GM19468 (cell line): ENCODE measurements around the gene ARRB1.

ENCODE experiments used
- ATAC-seq: cut with Tn5 transposase; IDR thresholded peaks from one replicate; pipeline ENCODE4 v1.9.1; 2021; ENCODE audit warnings: mild to moderate bottlenecking, moderate library complexity, moderate number of reproducible peaks; ENCODE audit not compliant: unreplicated experiment; ENCODE audit errors: extremely low read depth

ARRB1 gene

DNA sequence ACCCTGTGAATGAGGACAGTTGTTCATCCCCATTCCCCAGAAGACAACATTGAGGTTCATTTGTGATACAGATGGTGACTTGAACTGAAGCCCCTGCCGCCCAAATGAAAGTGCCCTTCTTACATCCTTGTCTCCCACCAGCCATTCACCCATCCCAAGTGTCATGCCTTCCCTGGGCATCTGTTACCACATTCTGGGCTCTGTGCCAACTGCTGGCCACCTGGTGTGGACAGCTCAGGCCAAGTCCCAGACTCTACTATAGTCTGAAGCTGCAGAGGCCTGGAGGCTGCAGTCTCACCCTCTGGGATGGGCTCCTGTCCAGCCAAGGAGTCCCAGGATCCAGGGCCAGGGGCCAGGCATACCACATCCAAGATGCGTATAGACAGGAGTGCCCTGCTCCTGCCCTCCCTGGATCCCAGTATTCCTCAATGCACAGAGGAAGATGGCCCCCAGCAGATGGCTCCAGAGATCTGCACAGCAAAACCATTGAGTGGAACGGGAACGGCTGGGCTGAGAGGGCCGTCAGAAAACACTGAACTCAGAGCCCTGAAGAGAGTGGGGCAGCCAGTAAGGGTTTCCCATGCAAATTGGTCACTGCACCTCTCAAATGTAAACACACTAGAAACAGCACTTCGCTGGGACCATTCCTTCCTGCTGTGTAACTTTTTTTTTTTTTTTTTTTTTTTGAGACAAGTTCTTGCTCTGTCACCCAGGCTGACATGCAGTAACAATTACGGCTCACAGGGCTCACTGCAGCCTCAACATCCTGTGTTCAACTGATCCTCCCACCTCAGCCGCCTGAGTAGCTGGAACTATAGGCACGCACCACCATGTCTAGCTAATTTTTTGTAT lies 22.8 kb downstream of the ARRB1 start:
- ATAC-seq: no peak

DNA sequence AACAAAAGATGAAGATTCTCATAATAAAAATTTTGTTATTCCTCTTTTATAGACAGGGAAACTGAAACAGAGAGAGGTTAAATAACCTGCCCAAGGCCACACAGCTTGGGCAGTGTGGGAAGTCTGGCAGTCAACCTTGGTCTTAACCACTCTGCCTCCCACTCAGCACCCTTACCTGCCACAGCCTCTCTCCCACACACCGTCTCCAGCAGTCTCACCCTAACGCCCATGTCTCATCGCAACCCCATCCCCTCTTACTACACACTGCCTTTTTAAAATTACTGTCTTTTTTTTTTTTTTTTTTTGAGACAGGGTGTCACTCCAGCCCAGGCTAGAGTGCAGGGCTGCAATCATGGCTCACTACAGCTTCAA lies 25.0 kb downstream of the ARRB1 start:
- ATAC-seq: no peak

DNA sequence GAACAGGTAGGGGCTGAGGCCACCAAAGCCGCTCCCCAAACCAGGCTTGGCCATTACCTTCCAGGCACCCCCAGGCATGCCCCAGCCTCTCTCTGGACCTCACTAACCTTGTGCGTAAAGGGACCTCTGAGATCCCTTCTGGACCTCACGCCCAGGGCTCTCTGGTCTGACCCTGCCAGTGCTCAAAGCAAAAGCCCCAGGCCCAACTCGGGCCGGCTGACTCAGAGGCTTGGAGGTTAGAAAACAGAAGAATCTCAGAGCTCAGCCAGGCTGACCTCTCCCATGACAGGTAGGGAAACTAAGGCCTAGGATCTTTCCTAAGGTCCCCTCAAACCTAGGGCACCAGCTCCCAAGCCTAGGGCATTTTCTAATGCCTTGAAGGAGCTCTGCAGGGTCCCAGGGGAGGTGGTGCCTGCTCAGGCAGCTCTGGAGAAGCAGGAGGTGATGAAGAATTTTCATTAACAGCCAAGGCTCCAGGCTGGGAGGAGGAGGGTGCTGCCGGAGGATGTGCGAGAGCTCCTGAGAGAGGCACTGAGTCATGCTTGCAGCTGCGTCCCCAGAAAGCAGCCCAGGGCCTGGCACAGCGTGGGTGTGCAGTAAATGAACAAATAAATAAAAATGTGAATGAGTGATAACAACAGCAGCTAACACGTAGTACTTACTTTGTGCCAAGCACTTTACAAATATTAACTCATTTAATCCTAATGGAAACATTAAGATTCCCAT lies 25.6 kb downstream of the ARRB1 start:
- no peak for ATAC-seq

DNA sequence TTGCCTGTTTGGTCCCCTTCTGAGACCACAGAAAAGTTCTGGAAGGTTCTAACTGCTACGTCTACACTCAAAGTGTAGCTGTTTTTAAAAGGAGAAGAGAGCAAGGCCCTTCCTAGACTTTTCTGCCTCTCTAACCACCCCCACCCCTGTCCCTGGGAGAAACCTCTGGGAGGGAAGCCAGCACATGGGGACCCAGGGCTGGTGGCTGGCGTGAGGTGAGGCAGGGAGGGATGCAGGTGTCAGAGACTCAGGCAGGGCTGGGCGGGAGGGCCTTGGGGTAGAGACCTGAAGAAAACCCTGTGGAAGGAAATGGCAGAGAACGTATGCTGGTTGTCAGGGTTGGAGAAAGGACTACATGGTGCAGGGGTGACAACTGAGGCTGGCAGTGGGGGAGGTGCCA lies 26.7 kb downstream of the ARRB1 start:
- no peak for ATAC-seq

DNA sequence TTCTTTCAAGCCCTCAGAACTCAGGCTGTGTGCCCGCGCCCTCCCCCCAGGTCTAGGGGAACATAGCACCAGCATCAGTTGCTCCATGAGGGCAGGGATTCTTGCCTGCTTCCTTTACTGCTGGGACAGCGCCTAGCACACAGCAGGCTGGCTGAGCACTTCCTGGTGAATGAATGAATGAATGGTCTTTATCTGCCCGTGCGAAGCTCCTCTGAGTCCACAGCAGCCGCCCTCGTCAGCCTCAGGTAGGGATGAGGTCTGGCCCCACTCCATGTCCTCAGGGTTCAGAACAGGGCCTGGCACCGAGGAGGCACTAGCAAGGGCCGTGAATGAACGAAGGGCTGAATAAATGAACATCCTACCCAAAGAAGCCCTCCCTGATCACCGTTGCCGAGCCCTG lies 27.3 kb downstream of the ARRB1 start:
- no peak for ATAC-seq

DNA sequence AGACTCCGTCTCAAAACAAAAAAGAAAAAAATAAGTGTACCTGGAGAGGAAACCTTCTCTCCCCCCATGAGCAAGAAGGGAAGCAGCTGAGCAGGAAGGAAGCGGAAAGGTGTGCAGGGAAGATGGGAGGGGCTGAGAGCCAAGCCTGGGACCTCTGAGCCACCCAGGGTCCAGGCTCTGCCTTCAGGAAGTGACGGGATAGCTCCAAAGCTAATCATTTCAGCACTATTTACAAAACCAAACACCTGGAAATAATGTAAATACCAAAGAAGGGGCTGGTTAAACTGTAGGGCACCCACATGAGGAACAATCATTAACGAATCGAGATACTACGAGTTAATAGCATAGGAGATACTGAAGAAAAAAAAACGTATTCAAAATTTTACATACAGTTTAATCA lies 27.9 kb downstream of the ARRB1 start:
- ATAC-seq: no peak

DNA sequence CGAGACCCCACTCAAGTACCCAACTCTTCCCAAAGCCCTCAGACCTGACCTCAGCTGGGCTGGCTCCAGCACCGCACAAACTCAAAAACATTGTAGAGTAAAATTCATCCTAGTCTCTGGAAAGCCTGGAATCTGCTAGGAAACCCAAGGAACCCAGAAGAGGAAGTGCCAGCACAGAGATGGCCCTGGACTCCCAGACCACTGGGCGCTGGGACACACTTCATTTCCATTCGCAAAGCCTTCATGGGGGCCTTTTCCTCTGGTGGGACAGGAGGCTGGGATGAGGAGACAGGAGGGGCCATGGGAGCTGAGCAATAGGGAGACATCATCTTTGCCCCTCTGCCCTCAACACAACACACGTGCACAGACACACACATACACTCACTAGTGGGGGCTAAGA lies 30.8 kb downstream of the ARRB1 start:
- no peak for ATAC-seq

DNA sequence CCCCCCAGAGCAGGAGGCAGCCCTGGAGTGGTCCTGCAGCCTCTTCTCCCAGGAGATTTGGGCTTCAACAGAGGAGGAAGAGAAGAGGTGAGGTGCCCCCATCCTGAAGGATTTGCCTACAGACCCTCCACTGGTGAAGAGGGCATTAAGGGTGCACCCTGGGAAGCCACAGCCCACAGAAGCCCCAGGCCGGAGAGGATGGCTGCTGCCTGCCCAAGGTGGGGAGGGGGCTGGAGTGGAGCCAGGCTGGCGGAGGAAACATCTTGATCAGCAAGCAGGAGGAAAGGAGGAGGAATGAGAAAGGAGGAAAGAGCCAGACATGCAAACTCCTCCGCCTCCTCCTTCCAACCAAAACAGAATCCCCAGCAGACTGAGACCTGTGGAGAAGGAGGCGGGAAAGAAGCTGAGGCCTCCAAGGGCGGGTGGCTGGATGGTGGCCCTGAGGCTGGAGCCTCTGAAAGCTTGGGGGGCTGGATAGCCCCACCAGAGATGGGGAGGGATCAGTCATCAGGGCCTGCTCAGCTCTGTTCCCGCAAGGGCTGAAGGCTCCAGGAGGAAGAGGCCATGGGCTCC lies 31.3 kb downstream of the ARRB1 start:
- no peak for ATAC-seq

DNA sequence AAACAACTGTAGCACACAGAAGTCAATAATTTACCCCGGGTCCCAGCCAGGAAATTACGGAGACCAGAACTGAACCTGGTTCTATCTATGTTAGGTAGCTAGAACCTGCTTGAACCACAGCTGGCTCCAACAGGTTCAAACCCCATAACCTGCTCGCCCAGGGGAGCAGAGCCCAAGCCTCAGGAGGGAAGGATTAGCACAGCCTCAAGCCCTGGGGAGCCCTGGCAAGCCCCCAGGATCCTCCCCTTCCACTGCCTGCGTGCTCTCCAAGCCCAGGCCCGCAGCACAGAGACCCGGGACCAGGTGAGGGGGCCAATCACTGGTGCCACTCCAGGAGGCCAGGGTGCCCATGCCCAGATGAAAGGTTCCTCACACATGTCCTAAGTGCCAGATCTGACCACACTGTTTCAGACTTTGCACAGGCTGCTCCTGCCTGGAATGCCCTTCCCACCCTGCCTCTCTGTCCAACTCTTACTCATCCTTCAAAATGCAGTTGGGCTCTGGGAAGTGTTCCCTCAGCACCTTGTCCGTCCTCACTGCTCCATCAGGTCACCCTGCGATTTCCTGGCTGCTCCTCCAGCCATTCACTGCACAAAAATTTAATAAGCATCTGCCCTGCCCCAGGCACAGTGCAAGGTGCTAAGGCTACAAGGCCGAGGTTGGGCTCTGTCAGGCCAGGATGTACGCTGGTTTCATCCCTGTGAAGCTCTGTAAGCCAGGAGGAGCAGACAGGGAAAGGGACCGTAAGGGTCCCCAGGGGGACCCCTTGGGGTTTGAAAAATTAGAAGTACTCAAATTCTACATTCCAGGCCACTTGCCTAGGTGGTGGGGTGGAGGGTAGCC lies 32.2 kb downstream of the ARRB1 start:
- no peak for ATAC-seq

DNA sequence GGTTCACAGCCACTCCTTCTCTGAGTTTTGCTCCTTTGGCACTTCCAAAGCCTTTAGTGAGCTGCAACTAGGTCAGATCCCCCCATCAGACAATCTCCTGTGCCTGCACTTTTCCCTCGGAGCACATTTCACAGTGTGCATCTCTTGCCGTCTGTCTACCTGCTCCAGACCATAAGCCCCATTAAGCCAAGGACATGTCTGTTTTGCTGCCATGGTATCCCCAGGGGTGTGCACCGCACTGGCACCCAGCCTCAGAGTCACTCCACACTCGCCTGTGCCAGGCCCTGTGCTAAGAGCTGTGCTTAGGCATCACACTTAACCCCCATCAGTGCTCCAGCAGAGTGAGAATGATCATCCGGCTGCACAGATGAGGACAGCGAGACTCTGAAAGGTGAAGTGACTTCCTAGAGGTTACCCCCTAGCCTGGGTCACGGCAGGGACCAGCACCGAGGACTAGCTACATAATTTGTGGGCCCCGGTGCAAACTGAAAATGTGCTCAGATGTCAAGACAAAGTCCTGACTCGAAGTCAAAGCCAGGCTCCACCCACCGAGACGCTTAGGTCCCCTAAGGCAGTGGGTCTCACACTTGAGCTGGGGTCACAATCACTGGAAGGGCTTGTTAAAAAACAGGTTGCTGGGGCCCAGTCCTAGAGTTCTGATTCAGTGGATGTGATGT lies 33.9 kb downstream of the ARRB1 start:
- no peak for ATAC-seq

DNA sequence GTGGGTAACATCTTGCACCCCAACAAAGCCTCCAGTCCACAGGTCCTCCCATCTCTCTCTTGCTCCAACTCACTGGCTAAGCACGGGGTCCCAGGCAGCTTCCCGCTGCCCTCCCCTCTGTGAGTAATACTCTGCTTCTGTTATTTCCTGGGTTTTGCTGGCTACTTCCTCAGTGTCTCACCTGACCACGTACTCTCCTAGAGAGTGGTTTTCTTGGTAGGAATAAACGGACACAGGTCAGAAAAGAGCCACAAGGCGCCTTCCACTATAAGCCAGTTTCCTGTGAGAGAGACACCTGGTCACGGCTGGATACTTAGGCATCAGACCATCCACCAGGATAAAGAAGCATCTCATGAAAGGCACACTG lies 36.0 kb downstream of the ARRB1 start:
- no peak for ATAC-seq

DNA sequence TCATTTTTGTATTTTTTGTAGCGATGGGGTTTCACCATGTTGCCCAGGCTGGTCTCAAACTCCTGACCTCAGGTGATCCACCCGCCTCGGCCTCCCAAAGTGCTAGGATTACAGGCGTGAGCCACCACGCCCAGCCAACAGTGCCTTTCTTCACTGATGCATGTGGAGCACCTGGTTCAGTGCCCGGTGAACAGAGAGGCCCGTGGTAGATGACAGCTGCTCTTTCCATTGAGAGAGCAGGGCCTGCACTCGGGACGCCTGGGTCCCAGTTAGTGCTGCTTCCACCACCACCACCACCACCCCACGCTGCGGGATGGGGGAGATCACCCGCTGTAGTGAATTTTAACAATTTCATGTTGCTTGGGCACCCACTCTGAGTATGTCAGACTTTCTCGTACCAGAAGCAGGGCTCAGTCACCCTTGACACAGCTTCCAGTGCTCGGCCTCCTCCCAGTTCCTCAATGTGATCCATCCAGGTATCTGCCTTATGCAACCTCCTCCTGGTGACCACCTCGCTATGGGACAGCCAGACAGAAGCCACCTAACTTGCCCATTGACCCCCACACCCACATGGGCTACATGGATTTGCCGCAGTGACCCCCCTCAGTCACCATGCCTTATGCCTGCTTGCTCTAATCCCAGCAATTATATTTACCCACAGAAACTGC lies 36.6 kb downstream of the ARRB1 start:
- ATAC-seq: no peak

DNA sequence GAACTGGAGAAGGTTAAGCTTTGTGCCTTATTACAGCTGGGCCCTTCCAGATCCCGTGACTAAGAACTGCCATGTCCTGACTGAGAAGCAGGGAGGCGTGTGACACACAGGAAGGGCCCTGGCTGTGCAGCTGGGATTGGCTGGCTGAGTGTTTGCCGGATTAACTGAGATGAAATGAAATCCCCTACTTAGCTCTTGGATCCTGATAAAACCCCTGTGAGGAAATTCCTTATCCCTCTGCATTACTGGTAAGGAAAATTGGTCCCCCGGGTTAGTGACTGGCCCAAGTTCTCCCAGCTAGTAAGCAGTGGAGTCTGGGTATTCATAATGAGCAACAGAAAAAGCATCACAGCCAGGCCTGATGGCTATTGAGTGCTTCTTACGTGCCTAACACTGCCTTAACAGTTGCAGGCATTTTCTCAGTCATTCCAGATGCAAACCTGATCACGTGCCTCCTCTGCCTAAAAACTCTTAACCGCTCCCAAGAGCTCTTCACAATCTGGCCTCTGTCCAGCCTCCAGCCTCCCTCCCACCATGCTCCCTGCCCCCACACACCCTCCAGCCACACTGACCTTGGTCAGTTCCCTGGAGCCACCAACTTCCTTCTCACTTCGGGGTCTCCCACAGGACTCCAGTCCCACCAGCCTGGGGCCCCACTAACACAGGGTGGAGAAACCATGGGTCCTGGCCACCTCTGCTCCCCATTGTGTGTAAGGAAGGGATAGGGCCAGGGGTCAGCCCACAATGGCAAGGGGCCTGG lies 37.8 kb downstream of the ARRB1 start:
- no peak for ATAC-seq

DNA sequence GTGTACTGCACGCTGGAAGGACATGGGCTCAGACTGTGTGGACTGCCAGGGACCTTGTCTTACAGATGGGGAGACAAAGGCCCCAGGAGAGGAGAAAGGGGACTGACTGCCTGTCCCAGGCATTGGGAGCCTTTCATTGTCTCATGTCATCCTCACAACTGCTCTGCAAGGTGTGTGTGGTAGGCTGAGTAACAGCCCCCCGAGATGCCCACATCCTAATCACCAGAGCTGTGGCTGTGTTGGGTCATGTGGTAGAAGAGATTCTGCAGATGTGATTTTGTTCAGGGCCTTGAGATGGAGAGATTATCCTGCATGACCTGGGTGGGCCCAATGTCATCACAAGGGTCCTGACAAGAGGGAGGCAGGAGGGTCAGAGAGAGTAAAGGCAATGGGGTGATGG lies 39.1 kb downstream of the ARRB1 start:
- ATAC-seq: no peak

DNA sequence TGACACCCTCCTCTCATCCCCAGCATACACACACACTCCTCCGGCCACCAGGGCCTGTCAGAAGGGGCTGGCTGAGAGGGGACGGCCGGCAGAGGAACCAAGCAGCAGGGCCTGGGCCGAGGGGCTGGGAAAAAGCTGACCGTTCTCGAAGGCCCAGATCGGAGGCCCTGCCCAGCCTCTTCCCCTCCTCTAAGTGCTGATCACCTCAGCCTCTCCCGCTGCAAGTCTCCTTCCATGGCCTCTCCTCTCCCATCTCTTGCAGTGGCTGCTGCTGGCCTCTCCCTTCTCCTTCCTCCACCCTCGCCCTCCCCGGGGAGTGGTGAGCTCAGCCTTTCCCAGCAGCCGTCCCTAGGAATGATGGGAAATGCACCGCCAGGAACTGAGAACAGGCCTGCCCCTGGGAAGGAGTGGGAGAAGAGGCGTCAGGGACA lies 39.6 kb downstream of the ARRB1 start:
- ATAC-seq: no peak

DNA sequence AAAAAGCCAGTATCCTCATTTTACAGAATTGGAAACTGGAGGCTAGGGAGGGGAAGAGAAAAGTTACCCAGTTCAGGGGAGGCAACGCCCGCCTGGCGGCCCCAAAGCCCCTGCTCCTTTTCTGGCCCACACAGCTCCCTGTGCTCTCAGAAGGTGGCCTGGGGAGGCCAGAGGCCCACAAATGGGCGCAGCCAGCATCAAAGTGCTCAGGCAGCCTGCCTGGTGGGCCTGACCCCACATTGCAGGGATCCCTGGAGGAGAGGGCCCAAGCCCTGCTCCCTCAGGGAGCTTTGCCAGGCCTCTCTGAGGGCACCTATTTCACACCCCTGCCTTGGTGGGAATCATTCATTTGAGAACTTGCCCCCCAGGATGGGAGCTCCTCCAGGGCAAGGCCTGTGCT lies 42.5 kb downstream of the ARRB1 start:
- ATAC-seq: no peak

DNA sequence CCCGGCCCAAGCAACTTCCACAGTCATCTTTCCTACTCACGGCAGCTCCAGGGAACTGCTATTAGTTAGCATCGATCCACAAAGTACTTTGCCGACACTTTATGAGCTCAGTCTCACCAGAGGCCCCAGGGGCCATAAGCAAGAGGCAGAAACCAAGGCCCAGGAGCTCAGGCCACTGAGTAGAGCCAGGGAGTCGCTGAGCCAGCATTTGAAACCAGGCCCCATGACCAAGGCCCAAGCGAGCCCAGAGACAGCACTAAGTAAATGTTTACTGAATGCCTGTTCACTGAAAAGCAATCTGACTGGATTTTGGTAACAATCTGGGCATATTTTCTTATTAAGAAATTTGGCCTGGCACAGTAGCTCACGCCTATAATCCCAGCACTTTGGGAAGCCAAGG lies 43.3 kb downstream of the ARRB1 start:
- ATAC-seq: no peak

DNA sequence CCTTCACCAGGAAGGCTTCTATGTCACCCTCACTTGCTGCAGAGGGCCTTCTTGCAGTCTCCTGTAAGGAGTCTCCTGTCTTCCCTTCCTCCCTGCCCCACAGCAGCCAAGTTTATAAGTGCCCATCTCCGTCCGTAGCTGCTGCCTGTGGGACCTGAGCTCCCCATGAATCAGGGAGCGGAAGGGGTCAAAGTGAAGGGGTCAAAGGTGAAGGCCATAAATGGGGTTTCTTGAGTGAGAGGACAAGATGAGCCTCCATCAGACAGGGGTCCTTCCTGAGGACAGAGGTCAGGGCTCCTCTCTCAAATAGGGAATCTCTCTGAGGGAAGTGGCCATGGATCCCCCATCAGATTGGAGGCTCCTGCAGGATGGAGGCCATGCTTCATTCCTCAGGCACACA lies 44.4 kb downstream of the ARRB1 start:
- ATAC-seq: no peak

DNA sequence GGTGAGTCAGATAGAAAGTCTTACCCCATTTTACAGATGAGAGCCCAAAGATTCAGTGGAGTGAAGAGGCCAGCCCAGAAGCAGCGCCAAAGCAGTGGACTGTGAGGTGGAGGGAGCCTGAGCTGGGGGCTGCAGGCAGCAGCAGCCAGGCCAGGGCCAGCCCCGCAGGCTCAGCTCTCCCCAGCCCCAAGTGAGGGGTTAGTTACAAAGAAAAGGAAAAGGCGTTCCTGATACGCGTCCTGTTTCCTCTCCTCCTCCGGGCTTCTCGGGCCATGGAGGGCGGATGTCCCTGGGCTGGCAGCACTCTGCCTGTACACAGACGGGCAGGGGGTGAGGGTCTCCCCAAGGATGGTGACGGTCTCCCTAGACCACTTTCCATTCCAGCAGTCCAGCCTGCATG lies 44.9 kb downstream of the ARRB1 start:
- ATAC-seq: no peak
